HG03196 (cell line): ENCODE results near the gene CHSY3.

ENCODE experiments used
- ATAC-seq: cut with Tn5 transposase; IDR thresholded peaks from one replicate; pipeline ENCODE4 v1.9.1; 2021; ENCODE audit not compliant: unreplicated experiment

The CHSY3 gene

GRCh38 chr5:130078661-130079060 lies 174.4 kb downstream of the CHSY3 start:
- no peak for ATAC-seq

GRCh38 chr5:130090569-130091270 lies 186.5 kb downstream of the CHSY3 start:
- ATAC-seq: no peak

DNA sequence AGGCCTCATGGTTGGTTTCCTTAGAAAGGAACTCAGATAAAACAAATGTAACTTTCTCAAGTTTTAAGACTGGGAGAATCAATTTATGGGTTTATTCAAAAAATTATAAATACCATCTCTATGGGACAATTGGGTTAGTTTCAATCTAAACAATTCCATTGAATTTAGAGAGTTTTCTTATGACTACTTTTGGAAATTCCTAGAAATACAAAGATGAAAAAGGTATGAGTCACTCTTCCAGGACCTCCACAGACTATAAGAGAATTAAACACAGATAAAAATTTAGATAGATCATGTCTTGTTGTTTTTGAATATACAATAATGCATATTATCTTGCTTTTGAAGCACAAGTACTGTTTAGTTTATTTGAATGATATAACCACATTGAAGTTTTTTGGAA lies 188.7 kb downstream of the CHSY3 start:
- no peak for ATAC-seq

- ATAC-seq: no peak
Measured at GRCh38 chr5:130096483-130096882, 192.2 kb downstream of the CHSY3 start.

GRCh38 chr5:130099008-130099407 lies 194.7 kb downstream of the CHSY3 start:
- ATAC-seq: no peak

GRCh38 chr5:130102375-130102774 lies 198.1 kb downstream of the CHSY3 start:
- ATAC-seq: peak; percentile 69

DNA sequence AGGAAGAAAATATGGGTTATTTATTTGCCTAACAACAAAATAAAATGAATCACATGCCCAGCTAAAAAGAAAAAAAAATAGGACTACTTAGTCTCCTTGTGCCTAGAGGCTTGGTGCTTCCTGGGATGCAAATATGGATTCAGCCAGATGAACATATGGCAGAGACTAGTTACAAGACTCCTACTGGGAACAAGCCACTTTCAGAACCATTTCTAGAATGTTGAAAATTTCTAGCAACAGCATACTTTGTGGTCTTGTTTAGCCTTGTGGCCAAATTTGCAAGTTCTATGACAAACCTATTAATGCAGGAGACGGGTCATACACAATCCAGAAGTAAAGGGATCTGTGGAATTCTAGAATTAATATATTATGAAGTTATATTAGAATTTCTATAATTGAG lies 198.7 kb downstream of the CHSY3 start:
- ATAC-seq: no peak

GRCh38 chr5:130104895-130105688 lies 200.8 kb downstream of the CHSY3 start:
- ATAC-seq: no peak

DNA sequence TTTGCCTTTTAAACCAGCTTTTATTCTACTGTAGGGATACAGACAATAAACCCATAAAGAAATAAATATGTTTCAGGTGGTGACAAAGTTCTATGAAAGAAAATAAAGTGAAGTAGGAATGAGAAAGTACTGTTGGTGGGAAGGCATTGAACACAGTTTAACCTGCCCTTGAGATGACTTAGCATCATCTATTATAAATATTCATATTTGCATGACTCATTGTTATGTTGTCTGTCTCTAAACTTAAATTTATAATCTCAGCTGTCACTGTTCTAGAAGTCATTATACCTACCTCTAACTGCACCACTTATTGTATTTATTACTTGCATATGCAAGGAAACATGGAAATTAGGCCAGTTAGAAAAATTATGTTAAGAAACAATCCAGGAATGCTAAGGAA lies 202.2 kb downstream of the CHSY3 start:
- no peak for ATAC-seq

DNA sequence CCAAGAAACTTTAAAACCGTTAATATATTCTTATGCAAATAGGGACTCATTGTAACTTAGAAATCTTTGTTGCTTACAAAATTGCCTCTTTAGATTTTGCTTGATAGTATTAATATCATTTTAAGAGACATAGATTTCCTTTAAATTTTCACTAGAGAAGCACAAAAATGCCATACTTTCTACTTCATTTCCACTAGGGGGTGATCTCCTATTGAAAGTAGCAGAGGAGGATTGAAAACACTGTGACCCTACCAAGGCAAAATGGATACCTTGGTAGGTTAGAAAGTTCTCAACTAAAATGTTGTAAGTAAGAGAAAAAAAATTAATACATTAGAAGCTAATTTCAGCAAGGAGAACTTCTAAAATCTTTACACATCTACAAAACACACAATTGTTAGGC lies 204.9 kb downstream of the CHSY3 start:
- ATAC-seq: peak; percentile 49

GRCh38 chr5:130110328-130110727 lies 206.1 kb downstream of the CHSY3 start:
- ATAC-seq: no peak

DNA sequence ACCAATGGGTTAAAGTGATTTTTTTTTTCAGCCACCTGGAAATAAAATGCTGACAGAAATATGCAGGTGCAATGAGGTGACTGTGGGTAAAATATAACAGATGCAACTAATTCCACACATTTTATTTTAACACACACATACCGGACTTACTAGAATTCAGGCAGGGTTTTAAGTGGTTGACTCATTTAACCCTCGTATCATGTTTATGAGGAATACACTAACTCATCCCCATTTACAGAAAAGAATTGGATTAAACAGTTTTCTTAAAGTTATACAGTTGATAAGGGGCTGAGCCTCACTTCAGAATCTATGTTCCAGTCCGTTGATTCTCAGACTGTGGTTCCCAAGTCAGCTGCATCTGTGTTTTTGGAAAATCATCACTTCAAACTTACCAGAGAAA lies 207.5 kb downstream of the CHSY3 start:
- no peak for ATAC-seq

GRCh38 chr5:130112246-130112645 lies 208.0 kb downstream of the CHSY3 start:
- peak; percentile 79 for ATAC-seq

GRCh38 chr5:130115686-130116085 lies 211.4 kb downstream of the CHSY3 start:
- ATAC-seq: no peak

GRCh38 chr5:130116462-130116861 lies 212.2 kb downstream of the CHSY3 start:
- ATAC-seq: no peak

DNA sequence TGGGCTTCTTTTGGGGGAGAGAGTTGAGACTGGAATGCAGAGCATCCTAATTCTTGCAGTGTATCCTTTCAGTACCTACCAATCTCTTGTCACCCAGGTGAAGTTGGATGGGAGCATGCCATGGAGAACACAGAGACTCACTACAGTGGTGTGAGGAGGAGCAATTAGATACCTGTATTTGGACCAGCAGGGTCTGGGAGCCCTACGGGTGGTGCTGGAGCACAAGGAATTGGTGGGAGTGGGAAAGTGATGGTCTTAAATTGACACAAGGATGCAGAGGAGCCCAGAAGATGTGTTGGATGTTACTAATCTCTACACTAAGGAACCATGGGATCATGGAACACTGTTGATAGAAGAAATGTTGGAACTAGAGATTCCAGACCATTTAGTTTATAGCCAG lies 212.7 kb downstream of the CHSY3 start:
- ATAC-seq: no peak

- ATAC-seq: no peak
Measured at GRCh38 chr5:130126746-130127145, 222.5 kb downstream of the CHSY3 start.

DNA sequence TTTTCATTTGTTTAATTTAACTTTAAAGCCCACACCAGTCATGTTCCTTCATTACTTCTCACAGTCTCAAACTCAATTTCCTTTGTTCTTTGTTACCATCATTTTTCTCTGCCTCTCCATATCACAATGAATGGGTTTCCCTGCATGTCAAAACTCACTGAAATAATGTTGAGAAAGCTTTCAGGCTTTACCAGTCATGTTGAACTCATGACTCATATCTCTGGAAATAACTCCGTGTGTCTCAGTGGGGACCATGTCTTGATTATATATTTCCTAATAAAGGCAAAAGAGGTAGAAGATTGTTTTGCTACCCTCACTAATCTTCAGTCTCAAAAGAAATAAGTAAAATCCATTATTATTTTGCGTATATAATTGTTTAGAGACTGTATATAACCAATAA lies 231.2 kb downstream of the CHSY3 start:
- ATAC-seq: no peak

GRCh38 chr5:130136300-130136699 lies 232.0 kb downstream of the CHSY3 start:
- ATAC-seq: no peak

DNA sequence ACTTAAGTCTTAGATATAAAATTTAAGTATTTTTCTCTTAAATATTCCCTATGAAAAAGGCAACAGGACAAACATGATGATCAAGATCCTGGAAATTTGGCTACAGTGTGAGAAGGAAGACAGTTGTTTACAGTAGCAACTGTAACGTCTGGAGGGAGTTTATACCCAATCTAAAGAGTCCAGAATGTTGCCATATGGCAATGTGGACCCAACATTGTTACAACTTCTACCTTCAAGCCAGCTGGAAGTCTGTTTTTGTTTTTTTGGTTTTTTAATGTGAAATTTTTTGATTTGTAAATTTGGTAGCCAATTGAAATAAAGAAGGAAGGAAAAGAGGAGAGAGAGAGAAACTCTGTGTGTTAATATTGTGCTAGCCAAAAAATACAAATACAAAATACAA lies 233.4 kb downstream of the CHSY3 start:
- ATAC-seq: no peak

- ATAC-seq: no peak
Measured at GRCh38 chr5:130138406-130139045, 234.3 kb downstream of the CHSY3 start.
